PC-9 (cell line): ENCODE results near the gene STARD10. TPM values are rescaled to one million over a fixed set of nuclear protein-coding genes. Genes with fewer than 3 reads are reported as not detected.
A peak's percentile ranks its signal among the peaks of the same experiment; 100 is the strongest.

Experiments
- BruUV-seq: library from RNA; stranded (reverse); fragments of 400-500 nt; replicated peaks from 2 replicates; lab custom pipeline; 2021; lab: Mats Ljungman, UMichigan
- CTCF ChIA-PET: fragments of 300-600 bp; sonication (Branson Sonifier 250); formaldehyde crosslinking; loops from one replicate; lab custom pipeline; 2022; ENCODE audit warnings: antibody characterized with exemption; lab: Charles Lee
- POLR2A ChIA-PET: fragments of 300-600 bp; sonication (Branson Sonifier 250); formaldehyde crosslinking; loops from one replicate; lab custom pipeline; 2022; ENCODE audit warnings: antibody characterized with exemption; ENCODE audit not compliant: unreplicated experiment; lab: Charles Lee
- DNase-seq, 2 experiments: peaks; one replicate each; pipeline versions ENCODE4 v3.0.0 to v3.0.0-alpha.2; 2015 to 2022; ENCODE audit warnings: mixed read lengths in 1 of 2
- H2AFZ ChIP-seq: fragments of 200-600 bp; sonication (generic); 2 replicates; pipeline ENCODE4 v1.8.1; 2017; ENCODE audit warnings: antibody characterized with exemption
- H3F3A ChIP-seq: fragments of 200-600 bp; sonication (generic); 2 replicates; pipeline ENCODE4 v1.8.1; 2017; ENCODE audit warnings: antibody characterized with exemption, mild to moderate bottlenecking, low read depth; ENCODE audit not compliant: insufficient read depth
- H3K27ac ChIP-seq: fragments of 200-600 bp; sonication (generic); 2 replicates; pipeline ENCODE4 v1.6.1; 2016; ENCODE audit warnings: mixed run types
- H3K27me3 ChIP-seq: fragments of 200-600 bp; sonication (generic); 2 replicates; pipeline ENCODE4 v1.6.1; 2016; ENCODE audit warnings: low read depth, mixed run types; ENCODE audit not compliant: insufficient read depth
- H3K36me3 ChIP-seq: fragments of 200-600 bp; sonication (generic); 2 replicates; pipeline ENCODE4 v1.6.1; 2016; ENCODE audit warnings: low read depth, mixed run types
- H3K4me1 ChIP-seq: fragments of 200-600 bp; sonication (generic); replicated peaks from 2 replicates; pipeline ENCODE4 v1.6.1; 2016; ENCODE audit warnings: mixed run types; ENCODE audit not compliant: insufficient read depth
- H3K4me2 ChIP-seq: fragments of 200-600 bp; sonication (generic); 2 replicates; pipeline ENCODE4 v1.6.1; 2017; ENCODE audit warnings: mixed run types
- H3K4me3 ChIP-seq: fragments of 200-600 bp; sonication (generic); 2 replicates; pipeline ENCODE4 v1.6.1; 2016; ENCODE audit warnings: mixed run types
- H3K79me2 ChIP-seq: fragments of 200-600 bp; sonication (generic); 2 replicates; pipeline ENCODE4 v1.6.1; 2017; ENCODE audit warnings: low read depth, mixed run types
- H3K9me2 ChIP-seq: fragments of 200-600 bp; sonication (generic); 2 replicates; pipeline ENCODE4 v1.8.1; 2017; ENCODE audit warnings: mild to moderate bottlenecking; ENCODE audit not compliant: insufficient read depth
- H3K9me3 ChIP-seq: fragments of 200-600 bp; sonication (generic); 2 replicates; pipeline ENCODE4 v1.8.1; 2016; ENCODE audit warnings: low read depth; ENCODE audit not compliant: insufficient read depth
- H4K20me1 ChIP-seq: fragments of 200-600 bp; sonication (generic); 2 replicates; pipeline ENCODE4 v1.8.1; 2017; ENCODE audit not compliant: insufficient read depth
- CTCF ChIP-seq: fragments of 200-600 bp; sonication (generic); conservative IDR thresholded peaks from 2 replicates; pipeline ENCODE4 v1.6.1; 2017; ENCODE audit warnings: mixed run types, antibody characterized with exemption, mild to moderate bottlenecking, moderate library complexity
- EZH2 ChIP-seq: fragments of 200-600 bp; sonication (generic); IDR thresholded peaks from 2 replicates; pipeline ENCODE4 v1.8.0; 2017; ENCODE audit warnings: antibody characterized with exemption, low read depth
- intact Hi-C: fragments of 100-400 bp; cut with micrococcal nuclease; formaldehyde crosslinking; loops from one replicate; pipeline ENCODE4 v1.10.0; 2022; ENCODE audit not compliant: unreplicated experiment
- total RNA-seq: library from RNA; stranded (reverse); gene quantifications from 2 replicates; pipeline ENCODE4 v1.2.3, GENCODE V29; 2021

Gene STARD10
- total RNA-seq, 1 experiment from 2014 or later, result 145 TPM

- no peaks in the 10 kb centered on the region for H3K27me3 ChIP-seq
- H3K9me3 ChIP-seq, result no peaks in the 10 kb centered on the region
- CTCF ChIA-PET, result interaction anchor here (0.6 kb wide), 1 partner anchor 17 kb away, joined by 5 read pairs; no protein-coding TSS in a partner anchor
- H3K9me2 ChIP-seq, result no peaks in the 10 kb centered on the region
- intact Hi-C loops, result no loop called here
- peaks cover 50% of the 10 kb centered on the region for H3K4me1 ChIP-seq
- no peak overlapping the region for H3K27ac ChIP-seq
- no peak overlapping the region for H3K4me2 ChIP-seq
- no peak for DNase-seq
- POLR2A ChIA-PET, result no interaction called here
- peaks cover 70% of the 10 kb centered on the region for H3K79me2 ChIP-seq
- peaks cover 28% of the 10 kb centered on the region; the same call in 1 of the 2 replicates for H3F3A ChIP-seq
- H3K4me3 ChIP-seq, result no peak overlapping the region
- no TSS peak for BruUV-seq
- H4K20me1 ChIP-seq, result no peaks in the 10 kb centered on the region; the same call in 1 of the 2 replicates
- TF ChIP-seq CTCF, result no peak
- no peak for TF ChIP-seq EZH2
- H2AFZ ChIP-seq, result no peak overlapping the region
- H3K36me3 ChIP-seq, result no peaks in the 10 kb centered on the region
These were observed 50.3 kb downstream of the STARD10 start for GRCh38 chr11:72743321-72744221.

- Histone ChIP-seq H3K27me3 (no peaks in the 10 kb centered on the region), H3K4me1 (peaks cover 59% of the 10 kb centered on the region), H3K9me2 (no peaks in the 10 kb centered on the region), H3K79me2 (peaks cover 75% of the 10 kb centered on the region), H3K9me3 (no peaks in the 10 kb centered on the region), H2AFZ (no peak overlapping the region), H3F3A (peaks cover 36% of the 10 kb centered on the region; the same call in 1 of the 2 replicates), H3K27ac (peak overlapping the region; percentile 76), H3K36me3 (no peaks in the 10 kb centered on the region), H4K20me1 (no peaks in the 10 kb centered on the region; the same call in 1 of the 2 replicates), H3K4me2 (peak overlapping the region; percentile 62), H3K4me3 (no peak overlapping the region)
- BruUV-seq, result no TSS peak
- no peak for DNase-seq
- ChIA-PET POLR2A (no interaction called here), CTCF (interaction anchor here (0.6 to 0.9 kb wide), 2 partner anchors 17 to 1414 kb away, joined by 9 to 10 read pairs; no protein-coding TSS in a partner anchor)
- intact Hi-C loops, result no loop called here
- TF ChIP-seq CTCF (no peak), EZH2 (no peak)
These were observed 51.1 kb downstream of the STARD10 start for GRCh38 chr11:72742513-72743320.
